Subcutaneous abdominal adipose tissue (tissue), 5 donors: Measurements from ENCODE around the gene C16orf46.

ENCODE experiments used
- H3K27ac ChIP-seq: one replicate; pipeline ENCODE4 v1.7.0; 2013; ENCODE audit warnings: low read depth, mild to moderate bottlenecking, inconsistent platforms, low read length, moderate library complexity
- H3K27me3 ChIP-seq, 5 donors: one replicate each; pipeline ENCODE4 v1.7.0; 2013; ENCODE audit warnings: low read length in 5 of 5, inconsistent platforms in 1 of 5; ENCODE audit not compliant: control insufficient read depth in 5 of 5, insufficient read depth in 4 of 5
- H3K36me3 ChIP-seq, 5 donors: one replicate each; pipeline ENCODE4 v1.7.0; 2013; ENCODE audit warnings: low read length in 5 of 5; ENCODE audit not compliant: control insufficient read depth in 5 of 5, insufficient read depth in 5 of 5
- H3K4me1 ChIP-seq, 5 donors: one replicate each; pipeline ENCODE4 v1.7.0; 2013; ENCODE audit warnings: low read length in 5 of 5, mild to moderate bottlenecking in 3 of 5, moderate library complexity in 1 of 5; ENCODE audit not compliant: control insufficient read depth in 5 of 5, insufficient read depth in 5 of 5
- H3K4me3 ChIP-seq, 5 donors: one replicate each; pipeline ENCODE4 v1.7.0; 2013; ENCODE audit warnings: low read length in 5 of 5, low read depth in 1 of 5
- H3K9ac ChIP-seq, 5 donors: one replicate each; pipeline ENCODE4 v1.7.0; 2013; ENCODE audit warnings: low read length in 5 of 5, mild to moderate bottlenecking in 4 of 5, moderate library complexity in 3 of 5
- H3K9me3 ChIP-seq, 5 donors: one replicate each; pipeline ENCODE4 v1.7.0; 2013; ENCODE audit warnings: low read length in 5 of 5; ENCODE audit not compliant: control insufficient read depth in 5 of 5
- donor health status: healthy.
- donor health status: healthy.
- donor health status: healthy.
- donor health status: healthy.
- donor health status: healthy.

The C16orf46 gene

GRCh38 chr16:81105946-81106345, 28.9 kb upstream of the C16orf46 start:
- Histone ChIP-seq H3K9me3 (no peaks in the 10 kb centered on the region), H3K9ac (no peak overlapping the region), H3K4me3 (no peak overlapping the region), H3K27me3 (no peaks in the 10 kb centered on the region), H3K4me1 (no peaks in the 10 kb centered on the region), H3K27ac (no peak overlapping the region), H3K36me3 (peaks cover 0 to 9% (median 5%) of the 10 kb centered on the region in 5 donors)

DNA sequence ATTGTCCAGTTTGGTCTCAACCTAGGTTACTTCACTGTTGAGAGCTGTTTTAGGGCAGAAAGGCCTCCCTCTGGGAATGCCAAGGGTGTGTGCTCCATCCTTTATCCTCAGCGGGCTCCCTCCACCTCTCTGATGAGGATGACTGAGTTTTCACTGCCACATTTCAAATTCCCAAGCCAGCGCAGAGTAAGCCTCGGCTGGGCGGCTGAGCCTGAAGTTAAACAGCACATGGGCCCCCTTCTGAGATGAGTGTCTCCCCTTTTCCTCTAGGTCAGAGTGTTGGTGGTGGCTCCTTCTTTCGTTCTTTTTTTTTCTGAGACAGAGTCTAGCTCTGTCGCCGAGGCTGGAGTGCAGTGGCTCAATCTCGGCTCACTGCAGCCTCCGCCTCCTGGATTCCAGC, 24.7 kb upstream of the C16orf46 start:
- H3K4me3 ChIP-seq = no peak overlapping the region
- no peaks in the 10 kb centered on the region for H3K9me3 ChIP-seq
- no peaks in the 10 kb centered on the region for H3K27me3 ChIP-seq
- H3K27ac ChIP-seq = no peak overlapping the region
- H3K36me3 ChIP-seq = peaks cover 0 to 3% (median 0%) of the 10 kb centered on the region in 5 donors
- peaks cover 0 to 7% (median 4%) of the 10 kb centered on the region in 5 donors for H3K4me1 ChIP-seq
- H3K9ac ChIP-seq = no peak overlapping the region

DNA sequence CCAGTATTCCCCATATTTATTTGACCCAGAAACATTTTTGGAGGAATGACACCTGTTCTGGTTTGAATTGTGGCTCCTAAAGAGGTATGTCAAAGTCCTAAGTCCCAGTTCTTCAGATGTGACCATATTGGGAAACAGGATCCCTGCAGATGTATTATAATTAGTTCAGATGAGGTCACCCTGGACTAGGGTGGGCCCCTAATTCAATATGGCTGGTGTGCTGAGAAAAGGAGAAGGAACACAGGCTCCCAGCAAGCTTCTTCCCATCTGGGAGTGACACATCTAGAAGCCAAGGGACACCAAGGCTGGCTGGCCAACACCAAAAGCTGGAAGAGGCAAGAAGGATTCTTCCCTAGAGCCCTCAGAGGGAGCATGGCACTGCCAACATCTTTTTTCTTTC, 22.9 kb upstream of the C16orf46 start:
- Histone ChIP-seq H3K9ac (no peak overlapping the region), H3K27ac (no peak overlapping the region)

GRCh38 chr16:81097230-81097629, 20.2 kb upstream of the C16orf46 start:
- H3K4me1 ChIP-seq = peaks cover 0 to 17% (median 9%) of the 10 kb centered on the region in 5 donors
- H3K27me3 ChIP-seq = no peaks in the 10 kb centered on the region
- H3K27ac ChIP-seq = peak overlapping the region; percentile 80
- H3K36me3 ChIP-seq = no peaks in the 10 kb centered on the region
- no peak overlapping the region for H3K9ac ChIP-seq
- peak overlapping the region in 3 of 5 donors; percentile 50 to 83 (median 55) for H3K4me3 ChIP-seq
- no peaks in the 10 kb centered on the region for H3K9me3 ChIP-seq

More for the DNA sequence above, 22.9 kb upstream of the C16orf46 start:
- Histone ChIP-seq H3K4me3 (no peak overlapping the region), H3K9me3 (no peaks in the 10 kb centered on the region), H3K4me1 (peaks cover 0 to 17% (median 6%) of the 10 kb centered on the region in 5 donors), H3K36me3 (no peaks in the 10 kb centered on the region), H3K27me3 (no peaks in the 10 kb centered on the region)

DNA sequence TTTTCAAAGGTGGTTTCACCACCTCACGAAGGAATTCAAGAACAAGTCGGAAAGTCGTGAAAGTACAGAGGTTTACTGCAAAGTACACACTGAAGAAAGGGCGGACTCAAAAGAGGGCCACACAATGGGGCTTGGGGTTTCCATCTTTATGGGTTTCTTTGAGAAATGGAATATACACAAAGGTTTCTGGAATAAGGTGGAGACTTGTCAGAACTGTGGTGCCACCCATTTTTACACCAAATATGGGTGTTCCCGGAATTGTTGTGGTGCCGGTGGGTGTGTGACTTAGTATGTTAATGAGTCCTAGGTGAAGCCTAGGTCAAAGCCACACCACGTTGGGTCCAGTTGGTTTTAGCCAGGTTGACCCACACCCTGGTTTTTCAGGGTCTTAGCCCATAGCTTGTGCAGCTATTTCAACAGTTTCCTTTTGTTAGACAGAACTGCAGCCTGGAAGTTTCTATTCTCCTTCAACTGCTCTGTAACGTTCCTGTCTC, 19.7 kb upstream of the C16orf46 start:
- peaks cover 0 to 17% (median 9%) of the 10 kb centered on the region in 5 donors for H3K4me1 ChIP-seq
- no peaks in the 10 kb centered on the region for H3K27me3 ChIP-seq
- peak overlapping the region; percentile 80 for H3K27ac ChIP-seq
- H3K4me3 ChIP-seq = peak overlapping the region; percentile 41 to 83 (median 55)
- no peaks in the 10 kb centered on the region for H3K9me3 ChIP-seq
- no peaks in the 10 kb centered on the region for H3K36me3 ChIP-seq
- H3K9ac ChIP-seq = peak overlapping the region in 1 of 5 donors; percentile 30

GRCh38 chr16:81095953-81096714, 19.1 kb upstream of the C16orf46 start, which contains the start of gene GCSH:
Gene GCSH, minus strand, starts transcription at chr16:81096395. Its CDS starts 117 bp downstream, at chr16:81096278.
- Histone ChIP-seq H3K27ac (peak within 1 kb of the TSS; percentile 81), H3K36me3 (no peaks in the 10 kb centered on the region), H3K4me1 (peaks cover 0 to 17% (median 9%) of the 10 kb centered on the region in 5 donors), H3K9ac (peak within 1 kb of the TSS in 4 of 5 donors; percentile 68 to 84 (median 76)), H3K4me3 (peak within 1 kb of the TSS; percentile 62 to 83 (median 73)), H3K9me3 (no peaks in the 10 kb centered on the region), H3K27me3 (no peaks in the 10 kb centered on the region)

GRCh38 chr16:81095653-81095952, 18.6 kb upstream of the C16orf46 start:
- Histone ChIP-seq H3K9ac (peak overlapping the region in 4 of 5 donors; percentile 68 to 84 (median 76)), H3K9me3 (no peaks in the 10 kb centered on the region)

DNA sequence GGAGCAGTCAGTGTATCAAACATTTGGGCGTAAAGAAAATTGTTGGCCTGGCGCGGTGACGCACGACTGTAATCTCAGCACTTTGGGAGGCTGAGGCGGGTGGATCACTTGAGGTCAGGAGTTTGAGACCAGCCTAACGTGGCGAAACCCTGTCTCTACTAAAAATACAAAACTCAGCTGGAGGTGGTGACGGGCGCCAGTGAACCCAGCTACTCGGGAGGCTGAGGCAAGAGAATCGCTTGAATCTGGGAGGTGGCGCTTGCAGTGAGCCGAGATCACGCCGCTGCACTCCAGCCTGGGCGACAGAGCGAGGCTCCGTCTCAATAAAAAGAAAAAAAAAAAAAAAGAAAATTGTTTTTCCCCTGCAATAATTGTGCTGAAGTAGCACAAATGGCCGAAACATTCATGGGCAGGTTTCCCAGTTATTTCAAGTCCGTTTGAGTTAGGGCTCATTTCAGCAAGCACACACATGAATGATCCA, 17.8 kb upstream of the C16orf46 start:
- peaks cover 0 to 17% (median 9%) of the 10 kb centered on the region in 5 donors for H3K4me1 ChIP-seq
- H3K9ac ChIP-seq = peak overlapping the region in 1 of 5 donors; percentile 41
- H3K4me3 ChIP-seq = peak overlapping the region in 4 of 5 donors; percentile 40 to 83 (median 58)
- no peaks in the 10 kb centered on the region for H3K9me3 ChIP-seq
- H3K36me3 ChIP-seq = peaks cover 0 to 3% (median 0%) of the 10 kb centered on the region in 5 donors
- no peaks in the 10 kb centered on the region for H3K27me3 ChIP-seq
- peak overlapping the region; percentile 81 for H3K27ac ChIP-seq

More at GRCh38 chr16:81095653-81095952, 18.6 kb upstream of the C16orf46 start:
- H3K4me3 ChIP-seq = peak overlapping the region; percentile 62 to 83 (median 73)
- H3K27ac ChIP-seq = peak overlapping the region; percentile 81
- H3K4me1 ChIP-seq = peaks cover 0 to 17% (median 9%) of the 10 kb centered on the region in 5 donors
- H3K27me3 ChIP-seq = no peaks in the 10 kb centered on the region
- H3K36me3 ChIP-seq = no peaks in the 10 kb centered on the region

- Histone ChIP-seq H3K27me3 (no peaks in the 10 kb centered on the region), H3K4me3 (no peak overlapping the region), H3K4me1 (no peaks in the 10 kb centered on the region), H3K27ac (no peak overlapping the region), H3K36me3 (peaks cover 8 to 18% (median 13%) of the 10 kb centered on the region in 5 donors), H3K9me3 (no peaks in the 10 kb centered on the region), H3K9ac (no peak overlapping the region)
These were observed 11.8 kb upstream of the C16orf46 start for GRCh38 chr16:81088836-81089235.

- Histone ChIP-seq H3K9me3 (no peaks in the 10 kb centered on the region), H3K36me3 (peaks cover 0 to 19% (median 8%) of the 10 kb centered on the region in 5 donors), H3K4me1 (peaks cover 1 to 12% (median 10%) of the 10 kb centered on the region in 5 donors), H3K4me3 (no peak overlapping the region), H3K27me3 (no peaks in the 10 kb centered on the region), H3K9ac (no peak overlapping the region), H3K27ac (no peak overlapping the region)
These were observed 4.0 kb upstream of the C16orf46 start for GRCh38 chr16:81081014-81081413.
